CD4-positive, alpha-beta T cell (primary cell): ENCODE measurements around the gene LAMA2. TPM values are rescaled to one million over a fixed set of nuclear protein-coding genes. Genes with fewer than 3 reads are reported as not detected.

Experiments
- ATAC-seq: fragments of 200-7000 bp; cut with Tn5 transposase; one replicate; pipeline ENCODE4 v1.10.0; 2022; ENCODE audit warnings: mild to moderate bottlenecking; ENCODE audit not compliant: poor library complexity
- CTCF ChIA-PET: fragments of 350-600 bp; sonication (Branson Sonifier 250); formaldehyde crosslinking; loops from one replicate; lab custom pipeline; 2021; ENCODE audit warnings: antibody characterized with exemption, inconsistent platforms; lab: Charles Lee
- POLR2A ChIA-PET: fragments of 350-600 bp; sonication (Branson Sonifier 250); formaldehyde crosslinking; loops from one replicate; lab custom pipeline; 2021; ENCODE audit warnings: antibody characterized with exemption, inconsistent platforms; lab: Charles Lee
- DNase-seq, 14 experiments: peaks; one replicate each; pipeline ENCODE4 v3.0.0-alpha.2; 2013 to 2020; ENCODE audit warnings: mixed read lengths in 2 of 14
- H3K27ac ChIP-seq, 2 donors: one replicate each; pipeline versions ENCODE4 v1.5.1 to v1.7.0; 2013; ENCODE audit warnings: low read length in 2 of 2, low read depth in 1 of 2, mild to moderate bottlenecking in 1 of 2
- H3K27me3 ChIP-seq, 2 experiments: 1 replicate in 1 of 2; 2 replicates in 1 of 2; pipeline versions ENCODE4 v1.6.1 to v1.7.0; 2013; ENCODE audit warnings: low read length in 2 of 2, control low read depth in 1 of 2, mild to moderate bottlenecking in 1 of 2, moderate library complexity in 1 of 2; ENCODE audit not compliant: insufficient read depth in 2 of 2, control insufficient read depth in 1 of 2
- H3K36me3 ChIP-seq: one replicate; pipeline ENCODE4 v1.6.1; 2013; ENCODE audit warnings: low read length, control low read depth; ENCODE audit not compliant: insufficient read depth
- H3K4me1 ChIP-seq: one replicate; pipeline ENCODE4 v1.6.1; 2013; ENCODE audit warnings: low read length, control low read depth; ENCODE audit not compliant: insufficient read depth
- H3K4me3 ChIP-seq: one replicate; pipeline ENCODE4 v1.5.1; 2013; ENCODE audit warnings: mild to moderate bottlenecking, low read length, moderate library complexity
- H3K9me3 ChIP-seq, 2 experiments: 1 replicate in 1 of 2; 2 replicates in 1 of 2; pipeline versions ENCODE4 v1.6.1 to v1.7.0; 2013; ENCODE audit warnings: low read length in 2 of 2, mild to moderate bottlenecking in 2 of 2, control low read depth in 1 of 2, moderate library complexity in 1 of 2; ENCODE audit not compliant: control insufficient read depth in 1 of 2, insufficient read depth in 1 of 2
- H3K27ac Mint-ChIP-seq: one replicate; pipeline ENCODE4 v1.8.0; 2020; ENCODE audit warnings: mixed read lengths
- H3K27me3 Mint-ChIP-seq: one replicate; pipeline ENCODE4 v1.8.0; 2021; ENCODE audit warnings: mixed read lengths
- H3K36me3 Mint-ChIP-seq: one replicate; pipeline ENCODE4 v1.8.0; 2021; ENCODE audit warnings: low read depth, mixed read lengths
- H3K4me1 Mint-ChIP-seq: one replicate; pipeline ENCODE4 v1.8.0; 2021; ENCODE audit warnings: low read depth, mixed read lengths
- H3K4me3 Mint-ChIP-seq: one replicate; pipeline ENCODE4 v1.8.0; 2020; ENCODE audit warnings: mild to moderate bottlenecking, mixed read lengths
- H3K9me3 Mint-ChIP-seq: one replicate; pipeline ENCODE4 v1.8.0; 2020; ENCODE audit warnings: mixed read lengths
- intact Hi-C, 2 experiments: fragments of 100-400 bp; cut with DNase I in 1 of 2; cut with micrococcal nuclease in 1 of 2; formaldehyde crosslinking; loops; one replicate each; pipeline versions ENCODE4 v1.15.1 to v1.9.0; 2023 to 2025; cut with DNase I, micrococcal nuclease
- total RNA-seq, 174 experiments: library from RNA in 2 of 174; stranded (reverse) in 2 of 174; gene quantifications; one replicate each; pipeline ENCODE4 v1.2.3 and lab custom pipeline; 2021 to 2026
- TF ChIP-seq, protein P1 (sequence below): fragments of 200-600 bp; IDR thresholded peaks from one replicate; pipeline ENCODE4 v1.8.0; 2022; ENCODE audit warnings: antibody characterized with exemption, mild to moderate bottlenecking

The LAMA2 gene
- total RNA-seq, 2 experiments from 2014 or later: 0.05 to 0.06 TPM

DNA sequence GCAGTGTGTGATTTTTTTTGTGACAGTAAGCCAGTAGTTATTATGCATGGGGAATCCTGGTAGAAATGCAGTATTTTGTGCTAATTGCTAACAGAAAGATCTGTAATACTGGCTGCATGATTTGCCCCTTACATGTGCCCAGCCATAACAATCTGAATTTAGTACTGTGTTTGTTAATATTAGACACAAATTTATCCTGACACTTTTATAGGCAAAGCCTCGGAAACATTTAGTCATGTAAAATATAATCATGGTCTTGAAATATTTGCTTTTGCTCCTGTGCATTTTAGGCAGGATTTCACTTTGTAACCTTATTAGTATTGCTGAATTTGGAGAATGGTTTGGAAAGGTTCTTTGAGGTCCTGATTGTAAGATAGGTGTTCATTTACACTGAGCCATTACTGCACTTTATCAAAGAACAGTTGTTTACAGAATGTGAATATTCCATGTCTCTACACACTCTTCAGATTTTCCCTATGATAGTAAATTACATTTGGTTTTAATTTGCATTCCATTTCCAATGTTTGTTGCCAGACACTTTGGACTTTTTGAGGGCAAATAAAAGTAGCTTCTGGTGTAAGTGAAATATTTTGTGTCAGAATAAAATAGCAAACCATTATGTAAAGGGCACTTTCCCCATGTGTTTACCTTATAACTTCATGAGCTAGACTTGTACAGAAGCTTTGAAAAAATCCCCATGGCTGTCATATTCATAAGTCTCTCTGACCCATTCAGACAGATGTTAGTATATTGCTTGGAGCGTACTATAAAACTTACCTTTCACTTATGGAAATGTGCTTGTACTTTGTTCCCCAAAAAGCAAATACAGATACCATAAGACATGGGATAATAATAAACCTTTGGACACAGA lies 477.1 kb downstream of the LAMA2 start:
- Mint-ChIP-seq H3K9me3 (no peaks in the 10 kb centered on the region), H3K27ac (no peak overlapping the region), H3K27me3 (peaks cover 8% of the 10 kb centered on the region), H3K4me1 (no peaks in the 10 kb centered on the region), H3K36me3 (no peaks in the 10 kb centered on the region), H3K4me3 (no peak overlapping the region)
- Histone ChIP-seq H3K4me3 (no peak overlapping the region), H3K27ac (no peak overlapping the region), H3K36me3 (no peaks in the 10 kb centered on the region), H3K9me3 (no peaks in the 10 kb centered on the region), H3K27me3 (no peaks in the 10 kb centered on the region), H3K4me1 (no peaks in the 10 kb centered on the region)
- TF ChIP-seq, protein P1, sequence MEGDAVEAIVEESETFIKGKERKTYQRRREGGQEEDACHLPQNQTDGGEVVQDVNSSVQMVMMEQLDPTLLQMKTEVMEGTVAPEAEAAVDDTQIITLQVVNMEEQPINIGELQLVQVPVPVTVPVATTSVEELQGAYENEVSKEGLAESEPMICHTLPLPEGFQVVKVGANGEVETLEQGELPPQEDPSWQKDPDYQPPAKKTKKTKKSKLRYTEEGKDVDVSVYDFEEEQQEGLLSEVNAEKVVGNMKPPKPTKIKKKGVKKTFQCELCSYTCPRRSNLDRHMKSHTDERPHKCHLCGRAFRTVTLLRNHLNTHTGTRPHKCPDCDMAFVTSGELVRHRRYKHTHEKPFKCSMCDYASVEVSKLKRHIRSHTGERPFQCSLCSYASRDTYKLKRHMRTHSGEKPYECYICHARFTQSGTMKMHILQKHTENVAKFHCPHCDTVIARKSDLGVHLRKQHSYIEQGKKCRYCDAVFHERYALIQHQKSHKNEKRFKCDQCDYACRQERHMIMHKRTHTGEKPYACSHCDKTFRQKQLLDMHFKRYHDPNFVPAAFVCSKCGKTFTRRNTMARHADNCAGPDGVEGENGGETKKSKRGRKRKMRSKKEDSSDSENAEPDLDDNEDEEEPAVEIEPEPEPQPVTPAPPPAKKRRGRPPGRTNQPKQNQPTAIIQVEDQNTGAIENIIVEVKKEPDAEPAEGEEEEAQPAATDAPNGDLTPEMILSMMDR: no peak
- ATAC-seq (no peak), DNase-seq (no peak)
- ChIA-PET POLR2A (no interaction called here), CTCF (interaction anchor here (1.2 kb wide), 1 partner anchor 11 kb away, joined by 3 read pairs; no protein-coding TSS in a partner anchor)
- intact Hi-C loops: loop anchor here in 1 of 2 experiments (10.0 kb wide), 1 partner anchor 995 kb away; no protein-coding TSS in a partner anchor

DNA sequence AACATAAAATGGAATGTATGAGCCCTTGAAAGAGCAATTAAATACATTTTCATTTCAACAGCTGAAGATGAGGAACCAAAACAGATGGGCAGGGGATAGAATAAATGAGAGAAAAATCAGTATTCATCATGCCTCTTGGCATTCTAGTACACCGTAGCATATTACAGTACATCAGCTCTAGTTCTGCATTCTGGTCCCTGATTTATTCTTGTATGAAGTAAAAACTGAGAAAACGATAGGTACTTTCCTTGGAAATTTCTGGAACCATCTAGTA lies 477.7 kb downstream of the LAMA2 start:
- Mint-ChIP-seq H3K4me1 (no peaks in the 10 kb centered on the region), H3K9me3 (no peaks in the 10 kb centered on the region), H3K27ac (no peak overlapping the region), H3K36me3 (no peaks in the 10 kb centered on the region), H3K27me3 (peaks cover 8% of the 10 kb centered on the region), H3K4me3 (no peak overlapping the region)
- DNase-seq: no peak
- H3K4me1 ChIP-seq: no peaks in the 10 kb centered on the region
- no peaks in the 10 kb centered on the region for H3K36me3 ChIP-seq
- TF ChIP-seq, protein P1: no peak
- no peak for ATAC-seq
- H3K27ac ChIP-seq: no peak overlapping the region
- H3K4me3 ChIP-seq: no peak overlapping the region
- ChIA-PET POLR2A (no interaction called here), CTCF (interaction anchor here (1.2 kb wide), 1 partner anchor 10 kb away, joined by 3 read pairs; no protein-coding TSS in a partner anchor)
- intact Hi-C loops: loop anchor here in 1 of 2 experiments (10.0 kb wide), 1 partner anchor 996 kb away; no protein-coding TSS in a partner anchor
- H3K27me3 ChIP-seq: no peaks in the 10 kb centered on the region
- no peaks in the 10 kb centered on the region for H3K9me3 ChIP-seq

DNA sequence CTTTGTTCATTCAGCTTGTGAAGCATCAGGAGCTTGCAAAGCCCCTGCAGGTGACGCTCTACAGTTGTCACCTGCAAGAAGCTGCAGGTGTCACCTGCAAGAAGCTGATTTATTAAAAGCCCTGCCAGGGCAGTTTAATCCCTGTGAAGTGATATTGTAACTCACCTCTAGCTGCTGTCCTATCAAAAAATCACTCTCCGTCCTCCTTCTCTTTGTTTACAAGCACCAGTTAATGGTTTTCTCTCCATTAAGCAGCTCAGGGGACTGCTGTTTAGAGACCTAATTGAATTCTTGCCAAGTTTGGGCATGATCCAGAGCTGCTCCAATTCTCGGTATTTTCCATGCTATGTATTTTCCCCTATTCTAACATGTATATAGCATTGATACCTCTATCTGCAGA lies 481.1 kb downstream of the LAMA2 start:
- Mint-ChIP-seq H3K27ac (no peak overlapping the region), H3K27me3 (peaks cover 8% of the 10 kb centered on the region), H3K36me3 (no peaks in the 10 kb centered on the region), H3K4me3 (no peak overlapping the region), H3K9me3 (no peaks in the 10 kb centered on the region), H3K4me1 (peaks cover 4% of the 10 kb centered on the region)
- Histone ChIP-seq H3K4me3 (no peak overlapping the region), H3K27ac (no peak overlapping the region), H3K27me3 (no peaks in the 10 kb centered on the region), H3K4me1 (no peaks in the 10 kb centered on the region), H3K36me3 (no peaks in the 10 kb centered on the region), H3K9me3 (no peaks in the 10 kb centered on the region)
- ChIA-PET POLR2A (no interaction called here), CTCF (no interaction called here)
- intact Hi-C loops: loop anchor here in 1 of 2 experiments (10.0 kb wide), 1 partner anchor 999 kb away; no protein-coding TSS in a partner anchor
- DNase-seq (no peak), ATAC-seq (no peak)
- TF ChIP-seq, protein P1: no peak
